Measurements from ENCODE around the gene CLPSL1. TPM values are rescaled to one million over a fixed set of nuclear protein-coding genes. Genes with fewer than 3 reads are reported as not detected.
"Not testable (repeated sequence)": the region's sequence is repeated elsewhere in the genome, so short reads cannot be mapped to it uniquely, and the experiment has no call there.

The CLPSL1 gene
- not detected for polyA plus RNA-seq (ENCODE audit: insufficient read length in 12 of 12)
- long read RNA-seq, donor 1 = 0 reads
- long read RNA-seq, donor 2 = 0 reads
- long read RNA-seq, donor 3 = 0 reads
- long read RNA-seq, donor 4 = 0 reads
- long read RNA-seq, donor 5 = 0 reads
- long read RNA-seq, donor 6 = 0 reads
- long read RNA-seq, donor 7 = 0 reads
- long read RNA-seq, donor 8 = 0 reads
- long read RNA-seq, donor 9 = 0 reads
- long read RNA-seq, donor 10 = 0 reads
- long read RNA-seq, donor 11 = 0 reads

DNA sequence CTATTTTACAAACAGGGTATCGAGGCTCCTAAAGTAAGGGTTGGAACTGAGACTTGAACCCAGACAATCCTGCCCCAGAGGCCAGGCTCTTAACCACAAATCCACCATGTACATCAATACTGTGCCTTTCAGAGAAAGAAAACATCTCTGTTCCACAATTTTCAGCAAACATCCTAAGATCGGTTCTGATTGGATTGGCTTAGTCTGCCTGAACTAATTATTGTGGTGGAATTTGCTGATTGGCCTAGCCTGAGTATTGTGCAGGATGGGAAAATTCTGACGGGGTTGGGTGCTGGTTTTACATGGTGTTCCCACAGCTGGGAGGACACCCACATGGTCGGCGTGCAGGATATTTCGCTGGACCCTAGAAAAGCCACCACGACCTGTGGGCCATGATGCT is at the start of gene CLPSL1:
Gene CLPSL1, plus strand, starts transcription at position 301 of the 400 bp plus-strand sequence. Its CDS starts 92 bp downstream, at position 393.
- DNase-seq = no peak

DNA sequence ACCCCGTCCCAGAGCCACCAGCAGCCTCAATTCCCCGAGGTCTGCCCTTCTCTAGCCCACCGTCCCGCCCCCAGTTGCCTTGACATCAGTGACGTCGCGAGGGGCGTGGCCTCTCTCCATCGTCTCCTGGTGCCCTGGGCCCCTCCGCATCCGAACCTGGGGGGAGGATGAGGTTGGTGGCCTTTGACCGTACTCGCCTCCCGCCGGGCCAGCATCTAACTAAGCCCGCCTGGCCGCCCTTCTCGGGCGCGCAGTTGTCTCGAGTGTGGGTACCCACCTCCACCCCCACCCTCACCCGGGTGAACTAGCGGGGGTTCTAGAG is 49.4 kb upstream of the CLPSL1 start:
- DNase-seq = peak; percentile 93

DNA sequence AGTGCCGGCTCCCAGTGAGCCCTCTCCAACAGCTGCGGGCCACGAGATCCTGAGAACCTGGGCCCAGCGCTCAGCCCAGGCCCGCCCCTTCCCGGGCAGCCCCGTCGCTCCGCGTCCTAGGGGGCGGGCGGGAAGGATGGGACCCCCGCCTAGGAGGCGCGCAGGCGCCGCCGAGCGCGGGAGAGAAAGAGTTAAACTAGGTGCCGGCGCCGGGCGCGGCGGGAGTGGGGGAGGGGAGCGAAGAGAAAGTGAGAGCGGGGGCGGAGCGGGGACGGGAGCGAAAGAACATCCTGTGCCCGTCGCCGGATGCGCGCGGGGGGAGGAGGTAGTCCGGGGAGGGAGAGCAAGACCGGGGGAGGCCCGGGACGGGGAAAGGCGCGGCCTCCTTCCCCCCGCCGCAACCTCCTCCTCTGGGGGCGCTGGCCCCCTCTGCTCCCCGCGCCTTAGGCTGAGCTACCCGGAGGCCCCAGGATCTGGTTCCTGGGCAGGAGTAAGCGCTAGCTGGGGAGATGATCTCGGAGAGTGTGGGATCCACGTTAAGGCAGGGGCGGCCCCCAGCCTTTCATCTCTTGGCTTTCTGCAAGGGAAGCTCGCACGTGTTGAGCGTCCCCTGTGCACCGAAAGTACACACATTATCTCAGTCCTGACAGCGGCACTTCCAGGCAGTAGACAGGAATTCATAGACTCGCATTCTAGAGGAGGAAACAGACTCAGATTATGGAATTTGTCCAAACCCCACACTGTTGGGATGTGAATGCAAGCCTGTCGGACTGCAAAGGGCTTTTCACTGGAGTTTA is 48.9 kb upstream of the CLPSL1 start:
- peak; percentile 92 for DNase-seq

GRCh38 chr6:35733633-35734032 is 47.2 kb upstream of the CLPSL1 start:
- DNase-seq = no peak

DNA sequence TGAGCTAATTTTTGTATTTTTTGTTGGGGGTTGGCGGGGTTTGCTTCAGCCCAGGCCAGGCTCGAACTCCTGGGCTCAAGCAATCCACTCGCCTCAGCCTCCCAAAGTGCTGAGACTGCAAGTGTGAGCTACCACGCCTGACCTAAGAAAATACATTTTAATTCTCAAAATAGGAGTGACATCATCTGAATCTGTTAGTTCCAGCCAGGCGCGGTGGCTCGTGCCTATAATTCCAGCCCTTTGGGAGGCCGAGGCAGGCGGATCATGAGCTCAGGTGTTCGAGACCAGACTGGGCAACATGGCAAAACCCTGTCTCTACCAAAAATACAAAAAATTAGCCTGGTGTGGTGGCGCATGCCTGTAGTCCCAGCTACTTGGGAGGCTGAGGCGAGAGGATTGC is 46.5 kb upstream of the CLPSL1 start:
- not testable (repeated sequence) for DNase-seq

- no peak for DNase-seq
Measured at GRCh38 chr6:35735452-35735851, 45.4 kb upstream of the CLPSL1 start.

DNA sequence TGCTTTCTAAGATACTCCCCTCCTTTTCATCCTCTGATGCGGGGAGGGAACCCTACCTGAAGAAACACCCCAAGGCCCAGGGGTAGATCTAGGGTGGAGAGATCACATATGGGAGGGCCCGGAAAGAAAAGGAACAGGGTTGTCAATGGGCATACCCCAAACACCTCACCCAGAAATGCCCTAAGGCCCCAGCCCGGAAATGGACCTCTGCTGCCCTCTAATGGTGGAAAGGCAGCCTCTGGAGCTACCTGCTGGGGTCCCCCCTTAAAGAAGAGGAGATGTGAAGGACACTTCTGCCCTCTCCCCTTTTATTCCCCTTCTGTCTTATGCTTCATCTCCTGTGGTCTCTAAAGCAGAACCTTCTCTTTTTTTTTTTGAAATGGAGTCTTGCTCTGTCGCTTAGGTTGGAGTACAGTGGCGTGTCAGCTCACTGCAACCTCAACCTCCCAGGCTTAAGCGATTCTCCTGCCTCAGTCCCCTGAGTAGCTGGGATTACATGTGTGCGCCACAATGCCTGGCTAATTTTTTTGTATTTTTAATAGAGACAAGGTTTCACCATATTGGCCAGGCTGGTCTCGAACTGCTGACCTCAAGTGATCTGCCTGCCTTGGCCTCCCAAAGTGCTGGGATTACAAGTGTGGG is 44.4 kb upstream of the CLPSL1 start:
- peak; percentile 70 for DNase-seq

DNA sequence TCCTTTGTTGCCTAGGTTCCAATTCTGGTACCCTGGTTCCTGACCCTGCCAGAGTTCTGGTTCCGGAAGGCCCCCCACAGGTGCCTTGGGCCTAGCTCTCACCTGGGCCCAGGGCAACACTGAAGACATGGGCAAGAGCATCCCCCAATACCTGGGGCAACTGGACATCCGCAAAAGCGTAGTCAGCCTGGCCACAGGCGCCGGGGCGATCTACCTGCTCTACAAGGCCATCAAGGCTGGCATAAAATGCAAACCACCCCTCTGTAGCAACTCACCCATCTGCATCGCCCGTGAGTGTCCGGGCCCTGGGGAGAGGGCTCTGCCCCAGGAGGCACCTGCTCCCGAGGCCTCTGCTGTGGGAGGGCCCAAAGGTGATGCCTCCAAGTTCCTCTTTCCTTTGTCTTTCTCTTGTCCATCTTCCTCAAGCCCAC is 43.8 kb upstream of the CLPSL1 start, which contains the start of gene ARMC12:
Gene ARMC12, plus strand, starts transcription at position 51 of the 431 bp plus-strand sequence. Its CDS starts 77 bp downstream, at position 128.
- no peak for DNase-seq

DNA sequence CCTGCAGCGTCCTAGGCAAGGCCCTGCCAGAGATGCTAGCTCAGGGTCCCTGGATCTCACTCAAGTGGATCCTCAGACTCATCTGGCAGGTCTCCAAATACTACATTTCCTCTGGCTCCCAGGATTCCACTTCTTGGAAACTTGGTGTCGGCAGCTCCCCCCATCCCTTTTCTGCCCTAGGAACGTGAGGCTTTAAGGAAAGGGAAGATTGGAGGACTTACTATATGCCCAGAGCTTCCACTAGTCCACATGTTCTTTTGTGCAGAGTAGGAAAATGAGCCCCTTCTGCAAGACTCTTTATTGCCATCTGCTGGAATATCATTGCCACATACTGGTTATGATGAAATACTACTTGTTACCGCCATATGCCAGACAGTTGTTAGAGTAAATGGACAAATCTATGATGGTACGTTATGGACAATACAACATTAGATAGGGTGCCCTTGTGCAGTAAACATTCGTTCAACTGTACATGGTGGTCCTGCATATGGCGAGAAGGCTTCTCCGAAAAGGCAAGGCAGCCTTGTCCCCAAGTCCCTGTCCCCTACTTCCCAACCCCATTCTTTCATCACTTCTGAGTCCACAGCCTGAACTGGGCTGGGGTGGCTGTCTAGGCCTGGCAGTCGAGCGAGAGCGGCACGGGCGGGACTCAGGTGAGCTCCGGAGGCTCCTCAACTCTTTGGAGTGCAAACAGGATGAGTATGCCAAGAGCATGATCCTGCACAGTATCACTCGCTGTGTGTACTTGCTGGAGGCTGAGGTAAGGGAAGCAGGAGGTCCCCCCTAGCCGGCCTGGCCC is 43.2 kb upstream of the CLPSL1 start:
- peak; percentile 74 for DNase-seq

DNA sequence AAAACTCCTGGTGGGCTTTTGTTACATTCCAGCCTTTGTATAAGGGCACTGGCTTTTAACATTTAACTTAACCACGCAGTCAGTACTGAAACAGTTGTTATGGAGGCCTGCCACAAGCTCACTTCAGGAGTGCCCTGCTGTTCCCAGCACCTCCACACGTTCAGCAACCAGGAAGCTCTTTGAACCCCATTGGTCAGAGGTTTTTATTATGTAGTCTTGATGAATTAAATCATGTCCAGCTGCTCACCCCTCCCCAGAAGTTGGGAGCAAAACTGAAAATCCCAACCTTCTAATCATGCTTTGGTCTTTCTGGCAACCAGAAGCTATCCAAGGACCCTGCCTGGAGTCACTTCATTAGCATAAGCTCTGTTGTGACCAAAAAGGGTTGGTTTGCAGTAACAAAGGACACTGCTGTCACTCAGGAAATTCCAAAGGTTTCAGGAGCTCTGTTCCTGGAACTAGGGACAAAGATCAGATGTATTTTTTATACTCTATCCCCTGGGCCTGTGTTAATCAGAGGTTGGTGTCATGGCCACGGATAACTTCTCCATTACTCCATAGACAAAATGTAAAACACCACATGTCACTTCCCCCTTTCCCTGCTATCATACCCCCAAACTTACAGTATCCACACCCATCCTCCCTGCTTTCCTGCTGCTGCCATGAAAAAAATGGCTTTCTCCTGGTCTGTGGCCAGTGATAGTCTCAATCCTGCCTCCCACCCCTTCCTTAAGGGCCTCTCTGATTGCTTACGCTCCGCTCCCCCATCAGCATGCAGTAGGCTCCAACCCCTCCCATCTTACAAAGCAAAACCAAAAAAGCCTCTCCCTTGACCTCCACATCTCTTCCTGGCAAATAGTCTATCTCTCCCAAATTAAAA is 40.9 kb upstream of the CLPSL1 start:
- DNase-seq = no peak

GRCh38 chr6:35742842-35743241 is 38.0 kb upstream of the CLPSL1 start:
- no peak for DNase-seq

- no peak for DNase-seq
Measured at GRCh38 chr6:35745509-35745908, 35.3 kb upstream of the CLPSL1 start.

DNA sequence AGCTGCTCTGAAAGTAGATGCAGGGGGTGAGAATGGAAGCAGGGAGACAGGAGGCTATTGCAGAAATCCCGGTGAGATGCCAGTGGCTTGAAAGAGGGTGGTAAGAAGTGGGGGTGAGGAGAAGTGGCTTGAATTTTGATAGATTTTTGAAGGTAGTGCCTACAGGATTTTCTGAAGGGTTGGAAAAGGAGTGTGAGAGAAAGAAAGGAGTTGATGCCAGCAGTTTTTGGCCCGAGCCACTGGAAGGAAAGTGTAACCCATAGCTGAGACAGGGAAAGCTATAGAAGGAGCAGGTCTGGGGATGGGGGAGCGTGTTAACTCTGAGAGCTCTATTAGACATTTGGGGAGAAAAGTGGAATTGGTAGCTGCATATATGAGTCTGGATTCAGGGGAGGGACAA is 34.3 kb upstream of the CLPSL1 start:
- no peak for DNase-seq

- DNase-seq = no peak
Measured at GRCh38 chr6:35747877-35748276, 32.9 kb upstream of the CLPSL1 start.

DNA sequence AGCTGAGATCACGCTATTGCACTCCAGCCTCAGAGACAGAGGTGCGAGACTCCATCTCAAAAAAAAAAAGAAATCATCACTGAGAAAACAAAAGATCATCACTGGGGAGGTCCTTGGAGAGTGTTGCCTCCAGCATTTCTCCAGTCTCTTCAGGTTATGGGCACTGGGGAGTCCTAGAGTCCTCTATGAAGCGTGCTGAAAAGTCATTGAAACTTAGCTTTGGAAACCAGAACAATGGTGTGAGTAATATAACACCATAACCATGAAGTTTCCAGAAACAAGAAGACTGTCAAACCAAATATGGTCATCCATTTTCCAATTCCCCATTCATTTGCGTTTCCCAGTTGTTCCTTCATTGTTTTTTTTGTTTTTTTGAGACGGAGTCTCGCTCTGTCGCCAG is 30.3 kb upstream of the CLPSL1 start:
- DNase-seq = no peak

DNA sequence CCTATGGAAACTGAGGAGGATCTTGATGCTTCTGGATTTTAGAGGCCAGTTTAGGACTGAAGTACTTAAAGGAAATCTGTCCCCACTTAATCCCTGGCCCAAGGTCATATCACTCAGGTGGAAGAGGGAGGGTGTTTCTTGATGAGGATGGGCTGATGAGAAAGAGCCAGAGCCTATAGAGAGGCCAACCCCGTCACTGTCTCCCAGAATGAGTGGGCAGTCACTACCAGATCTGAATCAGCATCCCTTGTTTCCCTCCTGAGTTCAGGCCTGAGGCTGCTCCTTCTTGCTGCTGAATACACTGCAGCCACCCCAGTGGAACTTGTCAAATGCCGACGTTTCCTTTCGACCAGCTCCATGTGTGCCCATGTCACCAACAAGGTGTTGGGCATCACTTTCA is 29.2 kb upstream of the CLPSL1 start:
- no peak for DNase-seq

- DNase-seq = no peak
Measured at GRCh38 chr6:35752330-35752729, 28.5 kb upstream of the CLPSL1 start.

DNA sequence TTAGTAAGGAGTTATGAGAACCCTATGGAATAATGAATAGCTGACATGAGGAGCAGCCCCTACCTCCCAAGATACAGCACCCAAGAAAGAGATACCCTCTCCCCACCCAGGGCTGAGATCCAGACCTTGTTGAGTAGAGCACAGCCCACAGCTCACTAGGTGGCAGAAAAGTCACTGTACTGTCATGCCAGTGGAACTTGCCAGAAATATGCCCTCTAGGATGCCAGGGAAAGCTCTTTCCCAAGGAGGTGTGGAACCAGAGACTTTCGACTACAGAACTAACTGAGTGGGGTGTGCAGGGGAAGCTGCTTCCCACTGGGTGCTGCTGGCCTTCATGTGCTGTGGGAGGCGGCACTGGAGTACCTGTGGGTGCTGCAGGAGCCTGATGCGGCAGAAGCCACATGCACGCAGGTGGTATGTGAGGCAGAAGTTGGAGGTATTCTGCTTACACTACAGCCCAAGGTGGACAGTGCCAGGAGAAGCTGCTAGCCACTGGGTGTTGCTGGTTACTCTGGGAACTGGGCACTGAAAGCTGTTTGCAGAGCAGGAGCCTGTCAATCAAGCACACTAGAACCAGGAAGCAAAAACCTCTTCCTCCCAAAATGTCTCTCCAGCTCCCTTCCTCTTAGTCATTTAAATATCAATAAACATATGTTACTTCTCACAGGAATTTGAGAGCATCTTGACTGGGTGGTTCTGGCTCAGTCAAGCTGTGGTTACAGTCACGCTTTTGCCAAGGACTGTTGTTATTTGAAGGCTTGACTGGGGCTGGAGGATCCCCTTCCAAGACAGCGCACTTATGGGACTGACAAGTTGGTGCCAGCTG is 26.2 kb upstream of the CLPSL1 start:
- DNase-seq = no peak

DNA sequence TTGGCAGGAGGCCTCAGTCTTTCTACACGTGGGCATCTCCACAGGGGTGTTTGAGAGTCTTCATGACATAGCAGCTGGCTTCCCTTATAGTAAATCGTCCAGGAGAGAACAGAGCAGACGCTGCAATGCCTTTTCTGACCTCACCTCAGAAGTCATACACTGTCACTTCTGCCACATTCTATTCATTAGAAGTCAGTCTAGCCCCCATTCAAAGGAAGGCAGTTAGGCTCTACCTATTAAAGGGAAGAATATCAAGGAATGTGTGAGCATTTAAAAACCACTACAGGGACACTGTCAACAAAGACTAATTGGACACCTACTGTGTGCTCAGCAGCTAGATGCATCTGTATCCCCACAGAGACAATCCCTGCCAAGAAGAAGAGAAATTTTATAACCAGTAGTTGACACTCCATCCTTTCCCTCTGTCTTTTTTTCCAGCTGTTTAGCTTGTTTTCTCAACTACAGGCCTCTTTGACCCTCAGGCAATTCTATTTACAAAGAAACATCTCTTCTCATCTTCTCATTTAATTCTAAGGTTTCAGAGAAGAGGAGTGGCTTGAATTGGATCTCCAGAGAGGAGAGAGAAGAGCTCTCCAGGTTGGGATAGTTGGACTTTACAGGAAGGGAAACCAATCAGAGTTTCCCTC is 25.4 kb upstream of the CLPSL1 start:
- DNase-seq = no peak

Data from muscle of arm (tissue), 14 donors.